Measurements from ENCODE around the gene DVL2.
"Not testable (repeated sequence)": the region's sequence is repeated elsewhere in the genome, so short reads cannot be mapped to it uniquely, and the experiment has no call there.

The DVL2 gene

DNA sequence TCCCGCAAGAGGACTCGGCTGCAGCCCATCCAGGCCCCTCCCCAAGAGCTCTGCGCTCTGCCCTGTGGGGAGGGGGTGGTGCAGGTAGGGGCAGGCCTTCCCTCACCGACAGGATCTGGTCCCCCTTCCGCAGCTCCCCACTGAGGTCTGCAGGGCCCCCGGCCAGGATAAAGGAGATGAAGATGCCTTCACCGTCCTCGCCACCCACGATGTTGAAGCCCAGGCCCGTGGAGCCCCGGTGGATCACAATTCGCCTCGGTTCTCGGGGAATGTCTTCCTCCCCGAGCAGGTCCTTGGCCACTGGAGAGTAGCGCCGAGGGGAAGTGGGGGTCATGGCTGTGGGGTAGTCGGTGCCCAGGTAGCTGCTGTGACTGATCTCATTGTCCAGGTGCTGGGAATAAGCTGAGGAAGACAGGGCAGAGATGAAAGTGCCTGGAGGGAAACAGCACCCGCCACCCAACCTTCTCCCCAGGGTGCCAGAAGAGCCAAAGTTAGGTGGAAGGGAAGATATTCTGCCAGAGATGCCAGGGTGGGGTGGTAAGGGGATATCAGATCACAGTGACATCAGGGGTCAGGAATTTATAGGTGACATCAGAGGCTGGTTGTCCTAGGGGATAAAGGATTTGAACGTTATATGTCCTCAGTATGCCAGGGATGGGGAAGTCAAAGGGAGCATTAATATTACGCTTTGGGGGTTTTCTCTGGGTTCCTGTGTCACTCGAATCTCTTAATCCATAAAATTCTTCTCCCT, 37.5 kb downstream of the DVL2 start:
- DNase-seq (ENCODE audit: low read depth) = no peak

DNA sequence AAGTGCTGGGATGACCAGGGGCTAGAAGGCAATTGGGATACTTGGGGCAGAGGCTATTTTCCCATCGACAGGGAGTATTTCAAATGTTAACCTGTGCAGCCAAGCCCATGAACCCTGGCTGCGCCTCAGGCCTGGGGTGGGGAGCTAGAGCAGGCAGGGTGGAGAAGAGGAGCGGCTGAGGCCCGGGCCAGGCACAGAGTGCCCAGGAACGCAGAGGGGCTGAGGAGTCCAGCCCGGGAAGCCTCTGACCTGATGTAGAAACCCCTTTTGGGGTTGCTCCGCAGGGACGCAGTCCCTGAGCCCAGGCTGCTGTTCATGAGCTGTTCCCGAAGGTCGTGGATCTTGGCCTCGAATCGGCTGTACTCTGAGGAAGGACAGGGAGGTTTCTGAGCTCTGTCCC, 38.3 kb downstream of the DVL2 start:
- no peak for DNase-seq (ENCODE audit: low read depth)

DNA sequence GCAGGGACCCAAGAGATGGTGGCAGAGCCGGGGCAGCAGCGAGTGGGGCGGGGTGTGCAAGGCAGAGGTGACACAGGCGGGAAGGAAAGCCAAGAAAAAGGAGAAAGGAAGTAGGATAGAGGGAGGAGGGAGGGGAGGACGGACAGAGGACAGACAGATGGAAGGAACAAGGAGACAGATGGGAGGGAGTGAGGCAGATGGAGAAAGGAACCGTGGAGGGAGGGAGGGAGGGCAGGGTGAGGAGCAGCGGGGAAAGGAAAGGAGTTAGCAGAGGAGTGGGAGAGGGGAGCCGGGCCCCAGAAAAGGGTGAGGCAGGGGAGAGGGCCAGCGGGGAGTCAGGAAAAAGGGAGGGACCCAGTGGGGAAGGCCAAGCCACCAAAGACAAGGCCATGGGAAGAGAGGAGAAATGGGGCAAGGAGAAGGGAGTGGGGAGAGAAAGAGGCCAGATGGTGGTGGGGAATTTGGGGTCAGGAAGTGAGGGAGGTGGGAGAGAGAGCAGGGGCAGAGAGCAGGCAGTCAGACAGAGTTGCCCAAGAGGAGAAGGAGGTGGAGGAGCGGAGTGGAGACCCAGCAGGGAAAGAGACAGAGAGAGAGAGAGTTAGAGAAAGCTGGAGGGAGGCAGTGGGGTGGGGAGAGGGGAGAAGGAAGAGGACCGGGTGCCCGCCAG, 41.9 kb downstream of the DVL2 start:
- DNase-seq (ENCODE audit: low read depth) = no peak

DNA sequence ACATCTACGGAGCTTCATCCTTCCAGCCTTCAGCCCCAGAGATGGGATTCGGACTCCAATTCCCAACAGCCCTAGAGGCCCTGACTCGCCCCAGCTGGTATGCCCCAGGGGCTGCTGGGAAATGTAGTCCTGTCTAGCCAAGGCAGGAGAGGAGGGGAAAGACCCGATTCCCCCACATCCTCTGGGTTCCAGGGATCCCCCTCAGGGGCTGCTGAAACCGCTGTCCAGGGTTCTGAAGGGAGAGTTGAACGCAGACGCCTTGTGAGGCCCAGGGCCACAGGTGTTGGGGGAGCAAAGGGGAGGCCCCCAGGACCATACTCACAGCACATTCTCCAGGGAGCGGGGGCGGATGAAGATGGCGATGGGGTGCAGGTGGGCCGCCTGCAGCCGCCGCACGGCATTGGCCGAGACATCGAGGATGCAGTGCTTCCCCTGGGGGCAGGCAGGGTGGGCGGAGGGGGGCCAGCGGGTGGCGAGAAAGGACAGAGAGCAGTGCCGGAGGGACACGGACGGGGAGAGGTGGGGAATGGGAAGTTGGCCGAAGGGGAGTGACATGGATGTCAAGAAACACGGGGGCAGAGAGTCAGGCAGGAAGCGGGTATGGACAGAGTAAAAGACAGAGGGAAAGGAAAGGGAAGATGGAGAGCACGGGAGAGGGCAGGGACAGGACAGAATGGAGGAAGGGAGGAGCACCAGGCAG, 42.6 kb downstream of the DVL2 start:
- no peak for DNase-seq (ENCODE audit: low read depth)

DNA sequence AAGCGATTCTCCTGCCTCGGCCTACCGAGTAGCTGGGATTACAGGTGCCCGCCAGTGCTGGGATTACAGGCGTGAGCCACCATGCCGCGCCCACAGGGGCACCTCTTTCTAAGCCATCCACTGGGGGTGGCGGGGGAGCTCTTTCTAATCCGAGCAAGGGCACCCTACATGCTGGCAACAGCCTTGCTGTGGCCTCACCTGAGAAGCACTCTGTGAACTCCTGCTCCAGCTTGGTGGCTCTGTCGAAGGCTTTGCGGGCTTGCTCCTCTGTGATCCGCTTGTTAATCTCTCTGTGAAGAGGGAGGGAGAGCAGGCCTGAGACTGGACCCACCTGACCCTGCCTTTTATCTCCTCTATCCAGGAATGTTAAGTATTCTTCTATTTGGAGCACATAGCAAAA, 43.2 kb downstream of the DVL2 start:
- no peak for DNase-seq (ENCODE audit: low read depth)

DNA sequence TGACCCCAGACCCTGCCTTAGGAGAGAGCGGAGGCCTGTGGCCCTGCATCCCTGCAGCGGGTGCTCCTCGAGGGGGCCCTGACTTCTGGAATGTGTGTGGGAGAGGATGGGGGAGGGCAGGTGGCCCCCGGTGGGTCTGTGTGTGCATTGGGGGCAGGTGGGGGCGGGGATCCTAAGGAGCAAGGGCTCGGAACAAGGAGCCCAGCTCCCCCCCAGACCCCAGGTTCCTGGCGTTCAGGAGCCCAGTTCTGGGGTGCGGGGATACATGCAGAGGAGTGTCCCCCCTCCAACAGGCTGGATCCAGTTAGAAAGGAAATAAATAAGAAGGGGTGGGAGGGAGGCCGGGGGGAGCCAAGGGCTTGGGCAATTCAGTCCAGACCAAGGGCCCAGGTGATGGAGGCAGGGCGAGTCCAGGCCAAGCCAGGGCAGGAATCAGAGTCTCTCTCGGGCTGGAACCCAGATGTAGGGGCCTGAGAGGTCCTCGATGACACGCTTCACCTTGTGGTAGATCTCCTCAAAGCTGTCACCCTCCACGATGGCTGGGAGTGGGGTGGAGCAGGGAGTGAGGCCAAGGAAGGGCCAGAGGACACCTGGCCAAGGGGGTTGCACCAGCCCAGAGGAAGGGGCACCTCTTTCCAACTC, 43.9 kb downstream of the DVL2 start:
- DNase-seq (ENCODE audit: low read depth) = no peak

DNA sequence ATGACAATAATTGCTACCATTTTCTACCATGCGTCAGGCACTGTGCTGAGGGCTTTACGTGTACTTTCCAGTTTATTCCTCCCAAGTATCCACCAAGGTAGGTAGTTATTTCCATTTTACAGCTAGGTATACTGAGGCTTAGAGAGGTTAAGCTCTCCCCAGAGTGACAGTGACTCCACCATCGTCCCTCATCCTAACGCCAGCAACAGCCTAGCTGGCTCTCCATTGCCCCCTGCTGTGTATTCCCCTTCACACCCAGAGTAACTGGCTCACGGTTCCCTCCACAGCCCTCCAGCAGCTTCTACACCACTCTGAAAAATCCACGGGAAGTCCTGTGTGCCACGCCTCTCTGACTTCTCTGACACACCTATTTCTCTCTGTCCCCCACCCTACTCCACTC, 48.1 kb downstream of the DVL2 start:
- no peak for DNase-seq (ENCODE audit: low read depth)

DNA sequence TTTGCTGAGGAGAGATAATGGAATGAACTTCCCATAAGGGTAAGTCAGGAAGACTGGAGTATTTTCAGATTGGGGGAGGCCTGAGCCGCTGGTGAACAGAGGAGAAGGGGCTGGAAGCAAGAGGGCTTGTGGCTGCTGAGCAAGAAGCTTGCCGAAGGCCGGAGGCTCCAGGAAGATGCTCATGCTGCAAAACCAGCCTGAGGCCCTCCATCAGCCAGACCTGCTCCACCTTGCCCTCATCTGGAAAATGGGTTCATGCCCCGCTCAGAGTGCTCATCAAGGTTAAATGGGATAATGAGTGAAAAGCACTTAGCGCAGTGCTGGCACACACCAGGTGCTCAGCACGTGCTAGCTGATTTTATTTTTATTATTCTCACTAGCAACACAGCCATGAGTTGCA, 49.7 kb downstream of the DVL2 start:
- no peak for DNase-seq (ENCODE audit: low read depth)

DNA sequence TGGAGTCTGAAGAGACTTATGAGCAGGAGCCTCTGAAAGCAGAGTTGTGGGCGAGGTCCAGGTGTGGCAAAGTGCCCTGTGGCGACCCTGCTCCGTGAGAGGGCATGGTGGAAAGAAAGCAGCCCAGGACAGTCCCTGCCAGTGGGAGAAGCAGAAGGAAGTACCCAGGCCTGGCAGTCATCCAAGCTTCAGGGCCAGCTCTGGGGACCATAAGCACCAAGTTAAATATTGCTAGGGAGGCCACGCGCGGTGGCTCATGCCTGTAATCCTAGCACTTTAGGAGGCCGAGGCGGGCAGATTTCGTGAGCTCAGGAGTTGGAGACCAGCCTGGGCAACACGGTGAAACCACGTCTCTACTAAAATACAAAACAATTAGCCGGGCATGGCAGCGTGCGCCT, 50.2 kb downstream of the DVL2 start:
- no peak for DNase-seq (ENCODE audit: low read depth)

DNA sequence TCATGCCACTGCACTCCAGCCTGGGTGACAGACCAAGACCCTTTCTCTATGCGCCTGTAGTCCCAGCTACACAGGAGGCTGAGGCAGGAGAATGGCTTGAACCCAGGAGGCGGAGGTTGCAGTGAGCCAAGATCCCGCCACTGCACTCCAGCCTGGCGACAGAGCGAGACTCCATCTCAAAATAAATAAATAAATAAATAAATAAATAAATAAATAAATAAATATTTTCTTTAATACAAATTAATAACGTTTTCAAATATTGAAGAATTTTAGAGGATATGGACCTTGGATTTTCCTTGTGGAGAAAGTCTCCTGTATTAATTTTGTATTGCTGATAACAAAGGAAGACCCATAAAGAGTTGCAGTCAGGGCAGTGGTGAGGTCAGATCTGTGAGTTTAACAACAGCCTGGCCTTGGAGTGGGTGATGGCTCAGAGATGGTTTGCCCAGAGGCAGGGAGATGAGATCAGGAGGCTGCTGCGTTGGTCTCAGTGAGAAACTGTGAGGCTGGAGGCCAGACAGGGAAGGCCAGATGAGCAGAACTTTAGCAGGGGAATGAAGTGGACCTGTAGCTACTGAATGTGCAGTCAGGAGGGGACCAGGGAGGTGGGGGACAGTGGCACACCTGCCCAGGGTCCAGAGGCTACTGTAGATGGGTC, 50.8 kb downstream of the DVL2 start:
- no peak for DNase-seq (ENCODE audit: low read depth)

DNA sequence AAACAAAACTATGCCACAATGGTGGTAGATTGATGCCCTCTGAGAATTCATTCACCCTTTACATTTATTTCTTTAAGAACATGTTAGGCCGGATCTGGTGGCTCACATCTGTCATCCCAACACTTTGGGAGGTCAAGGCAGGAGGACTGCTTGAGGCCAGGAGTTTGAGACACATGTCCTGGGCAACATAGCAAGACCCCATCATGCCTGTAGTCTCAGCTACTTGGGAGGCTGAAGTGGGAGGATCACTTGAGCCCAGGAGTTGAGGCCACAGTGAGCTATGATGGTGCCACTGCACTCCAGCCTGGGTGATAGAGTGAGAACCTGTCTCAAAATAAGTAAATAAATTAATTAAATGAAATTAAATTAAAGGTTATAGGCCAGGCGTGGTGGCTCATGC, 52.2 kb downstream of the DVL2 start:
- not testable (repeated sequence) for DNase-seq (ENCODE audit: low read depth)

DNA sequence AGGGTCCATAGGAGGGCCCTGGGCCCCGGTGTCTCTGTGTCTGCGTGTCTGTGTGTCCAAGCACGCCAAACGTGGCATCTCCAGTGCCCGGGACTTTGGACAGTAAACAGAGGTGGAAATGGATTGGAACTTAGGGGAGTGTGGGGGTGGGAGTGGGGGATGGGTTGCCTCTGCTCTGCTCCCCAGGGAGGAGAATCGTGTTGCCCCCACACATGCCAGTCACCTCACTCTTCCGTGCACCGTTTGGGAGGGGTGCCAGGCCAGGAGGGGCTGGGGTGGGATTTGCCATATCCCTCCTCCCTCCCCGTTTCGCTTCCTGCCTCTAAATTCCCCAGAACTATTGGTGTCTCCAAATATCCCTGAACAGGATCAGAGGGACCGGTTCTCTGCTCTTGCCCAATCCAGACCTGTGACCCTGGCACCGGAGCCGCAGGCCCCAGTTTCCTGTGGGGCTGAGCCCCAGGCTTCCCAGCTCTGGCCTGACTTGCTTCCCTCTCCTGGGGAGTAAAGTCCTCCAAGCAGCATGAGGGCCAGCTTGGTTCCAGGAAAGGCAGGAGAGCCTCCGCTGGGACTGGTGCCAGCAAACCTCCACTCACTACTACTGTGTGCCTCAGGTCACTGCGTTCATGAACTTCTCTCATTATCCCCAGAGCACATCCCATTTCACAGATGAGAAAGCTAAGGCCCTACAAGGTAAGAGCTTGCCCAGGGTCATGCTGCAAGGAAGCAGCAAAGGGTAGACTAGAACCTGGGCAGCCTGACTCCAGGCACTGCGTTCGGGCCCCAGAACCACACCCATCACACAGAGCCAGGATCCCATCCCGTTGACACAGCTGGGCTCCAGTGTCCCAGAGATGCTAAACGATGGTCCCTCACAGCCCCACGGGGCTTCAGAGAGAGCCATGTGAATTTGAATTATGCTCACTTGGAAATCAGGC, 54.7 kb downstream of the DVL2 start, which contains the start of gene ASGR1:
Gene ASGR1, minus strand, starts transcription at position 54 of the 938 bp plus-strand sequence. CDS start 807 bp downstream, outside the sequence.
- DNase-seq (ENCODE audit: low read depth) = no peak

DNA sequence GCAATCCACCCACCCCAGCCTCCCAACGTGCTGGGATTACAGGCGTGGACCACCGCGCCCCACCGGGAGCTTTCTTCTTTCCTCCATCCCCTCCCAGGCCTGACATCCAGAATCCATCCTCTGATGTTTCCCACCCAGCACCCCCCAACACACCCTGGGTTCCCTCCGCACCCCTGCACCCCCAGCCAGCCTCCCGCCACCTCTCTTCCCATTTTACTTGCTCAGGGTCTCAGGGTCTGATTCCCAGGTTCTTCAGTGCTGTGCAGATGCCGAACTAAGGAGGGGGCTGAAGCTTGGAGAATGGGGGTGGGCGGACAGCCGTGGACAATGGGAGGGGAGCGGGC, 55.4 kb downstream of the DVL2 start:
- DNase-seq (ENCODE audit: low read depth) = no peak

DNA sequence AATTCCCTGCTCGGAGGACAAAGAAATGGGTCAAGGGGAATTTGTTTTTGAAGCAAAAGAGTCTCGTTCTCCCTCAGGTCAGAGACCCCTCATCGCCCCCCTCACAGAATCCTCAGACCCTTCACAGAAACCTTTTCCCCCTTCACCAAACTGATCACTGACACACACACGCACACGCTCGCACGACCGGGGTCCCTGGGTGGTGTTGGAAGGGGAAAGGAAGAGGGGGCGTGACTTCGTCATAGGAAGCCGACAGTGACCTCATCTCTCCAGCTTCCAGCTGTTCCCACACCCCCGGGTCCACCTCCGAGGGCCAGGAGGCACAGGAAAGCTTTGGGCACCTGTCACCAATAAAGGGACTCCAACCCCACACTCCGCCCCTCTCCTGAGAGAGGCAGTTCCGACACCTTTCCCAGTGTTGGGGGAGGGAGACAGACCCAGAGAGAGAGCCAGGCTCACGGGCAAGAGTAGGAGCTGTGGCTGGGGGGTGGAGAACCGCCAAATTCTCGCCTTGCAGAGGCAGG, 56.3 kb downstream of the DVL2 start:
- DNase-seq (ENCODE audit: low read depth) = no peak

DNA sequence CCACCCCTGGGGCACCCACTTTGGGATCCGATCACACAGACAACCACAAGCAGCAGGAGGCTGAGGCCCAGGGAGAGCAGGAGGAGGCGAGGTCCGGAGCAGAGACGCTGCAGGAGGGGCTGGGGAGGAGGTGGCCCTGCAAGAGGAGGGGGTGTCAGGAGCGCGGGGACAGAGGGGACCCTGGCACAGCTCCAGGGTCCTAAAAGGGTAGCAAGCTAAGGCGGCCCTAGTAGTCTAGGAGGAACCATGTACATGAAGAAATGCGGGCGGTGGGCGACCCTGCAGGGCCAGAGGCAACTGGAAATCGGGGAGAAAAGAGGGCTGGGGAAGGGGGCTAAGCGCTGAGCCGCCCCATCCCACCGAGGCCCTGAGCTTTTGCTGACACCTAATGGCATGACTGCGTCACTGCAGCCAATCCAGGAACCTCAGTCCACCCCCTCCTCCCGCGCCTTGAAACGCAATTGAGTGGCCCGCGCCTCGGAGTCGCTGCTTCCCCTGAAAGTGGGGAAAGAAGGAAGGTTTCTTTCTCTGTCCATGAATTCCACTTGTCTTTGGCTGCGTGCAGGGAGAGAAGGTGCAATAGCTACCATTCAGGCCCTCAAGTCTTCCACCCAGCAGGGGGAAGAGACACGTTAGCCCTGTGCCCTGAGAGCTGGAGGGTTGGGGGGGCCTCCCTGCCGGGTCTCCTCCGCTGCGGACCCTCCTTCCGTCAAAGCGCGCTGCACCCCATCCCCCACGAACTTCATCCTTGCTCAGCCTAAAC, 56.9 kb downstream of the DVL2 start:
- peak; percentile 55 for DNase-seq (ENCODE audit: low read depth)

DNA sequence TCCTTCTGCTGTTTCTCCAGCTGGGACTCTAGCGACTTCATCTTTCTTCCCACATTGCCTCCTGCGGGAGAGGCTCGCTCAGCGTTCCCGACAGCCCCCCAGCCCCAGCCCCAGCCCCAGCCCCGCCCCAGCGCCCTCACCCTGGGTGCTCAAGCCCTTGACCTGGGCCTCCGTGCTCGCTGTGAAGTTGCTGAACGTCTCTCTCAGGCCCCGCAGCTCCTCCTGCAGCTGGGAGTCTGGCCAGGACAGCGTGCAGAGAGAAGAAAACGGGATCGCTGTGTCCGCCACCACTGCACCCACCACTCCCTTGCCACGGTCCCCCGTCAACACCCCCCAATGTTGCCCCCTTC, 57.5 kb downstream of the DVL2 start:
- no peak for DNase-seq (ENCODE audit: low read depth)

DNA sequence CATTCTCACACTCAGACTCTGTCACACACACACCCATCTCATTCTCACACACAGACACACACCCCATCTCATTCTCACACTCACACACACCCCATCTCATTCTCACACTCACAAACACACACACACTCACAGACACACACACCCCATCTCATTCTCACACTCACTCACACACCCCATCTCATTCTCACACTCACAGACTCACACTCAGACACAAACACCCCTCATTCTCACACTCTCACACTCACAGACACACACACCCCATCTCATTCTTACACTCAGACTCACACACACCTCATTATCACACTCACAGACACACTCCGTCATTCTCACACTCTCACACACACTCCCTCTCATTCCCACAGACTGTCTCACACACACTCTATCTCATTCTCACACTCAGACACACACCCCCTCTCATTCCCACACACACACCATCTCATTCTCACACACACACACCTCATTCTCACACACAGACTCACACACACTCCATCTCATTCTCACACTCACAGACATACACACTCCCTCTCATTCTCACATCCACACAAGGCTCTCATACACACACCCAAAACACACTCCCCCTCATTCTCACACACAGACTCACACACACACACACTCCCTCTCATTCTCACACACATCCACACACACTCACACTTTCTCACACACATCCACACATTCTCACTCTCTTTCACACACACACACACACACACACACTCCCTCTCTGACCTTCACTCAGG, 58.0 kb downstream of the DVL2 start:
- DNase-seq (ENCODE audit: low read depth) = no peak
